ENCODE results near the gene EXOC4. TPM values are rescaled to one million over a fixed set of nuclear protein-coding genes. Genes with fewer than 3 reads are reported as not detected.

Gene EXOC4
- total RNA-seq, 4 donors from 2014 or later, result 30.7 to 62.4 (median 40.4) TPM

DNA sequence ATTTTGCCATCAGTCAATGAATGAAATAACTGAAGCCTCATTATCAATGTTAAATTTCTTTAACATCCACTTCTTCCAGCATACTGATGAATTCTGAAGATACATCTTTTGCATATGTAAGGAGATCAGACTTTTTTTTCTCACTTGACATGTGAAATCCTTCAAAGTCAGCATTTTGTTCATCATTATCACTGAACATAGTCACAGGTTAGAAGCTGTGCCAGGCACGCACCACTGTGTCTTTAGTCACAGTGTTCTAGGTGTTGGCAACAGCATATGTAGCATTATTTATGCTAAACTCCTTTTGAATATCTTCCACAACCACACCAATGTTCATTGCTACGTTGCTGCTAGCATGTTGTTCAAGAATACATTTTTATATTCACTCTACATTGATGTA lies 450.1 kb downstream of the EXOC4 start:
- Histone ChIP-seq H3K4me1 (no peaks in the 10 kb centered on the region), H3K4me3 (no peak overlapping the region), H3K27me3 (no peaks in the 10 kb centered on the region), H3K36me3 (no peaks in the 10 kb centered on the region), H3K9me3 (no peaks in the 10 kb centered on the region), H3K27ac (no peak overlapping the region)
- intact Hi-C loops (cut with DNase I), result no loop called here
- WGBS, 2 donors, result 73 to 74% methylated on average over 2 of the region's 2 CpGs
- TF ChIP-seq, protein P1, sequence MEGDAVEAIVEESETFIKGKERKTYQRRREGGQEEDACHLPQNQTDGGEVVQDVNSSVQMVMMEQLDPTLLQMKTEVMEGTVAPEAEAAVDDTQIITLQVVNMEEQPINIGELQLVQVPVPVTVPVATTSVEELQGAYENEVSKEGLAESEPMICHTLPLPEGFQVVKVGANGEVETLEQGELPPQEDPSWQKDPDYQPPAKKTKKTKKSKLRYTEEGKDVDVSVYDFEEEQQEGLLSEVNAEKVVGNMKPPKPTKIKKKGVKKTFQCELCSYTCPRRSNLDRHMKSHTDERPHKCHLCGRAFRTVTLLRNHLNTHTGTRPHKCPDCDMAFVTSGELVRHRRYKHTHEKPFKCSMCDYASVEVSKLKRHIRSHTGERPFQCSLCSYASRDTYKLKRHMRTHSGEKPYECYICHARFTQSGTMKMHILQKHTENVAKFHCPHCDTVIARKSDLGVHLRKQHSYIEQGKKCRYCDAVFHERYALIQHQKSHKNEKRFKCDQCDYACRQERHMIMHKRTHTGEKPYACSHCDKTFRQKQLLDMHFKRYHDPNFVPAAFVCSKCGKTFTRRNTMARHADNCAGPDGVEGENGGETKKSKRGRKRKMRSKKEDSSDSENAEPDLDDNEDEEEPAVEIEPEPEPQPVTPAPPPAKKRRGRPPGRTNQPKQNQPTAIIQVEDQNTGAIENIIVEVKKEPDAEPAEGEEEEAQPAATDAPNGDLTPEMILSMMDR (IDR thresholded peaks at IDR 0.05), result no peak
- TF ChIP-seq POLR2A (IDR thresholded peaks at IDR 0.05), result no peak
- DNase-seq, result no peak

DNA sequence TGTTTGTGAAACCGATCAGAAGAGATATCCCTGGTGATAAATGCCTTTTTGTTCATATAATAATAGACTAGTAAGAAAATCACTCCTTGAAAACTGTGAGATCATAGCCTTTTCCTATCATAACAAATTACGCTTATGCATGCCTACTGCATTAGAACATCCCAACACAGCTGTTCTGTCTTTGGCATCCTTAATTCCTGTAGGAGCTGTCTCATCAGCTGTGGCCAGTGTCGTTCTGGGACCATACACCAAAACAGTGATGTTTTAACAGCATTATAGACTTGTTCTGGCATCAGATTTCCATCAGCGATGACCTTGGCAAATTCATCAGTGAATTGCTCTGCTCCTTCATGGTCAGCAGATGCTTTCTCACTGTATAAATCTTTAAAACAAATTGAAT lies 450.7 kb downstream of the EXOC4 start:
- no peak for TF ChIP-seq POLR2A (IDR thresholded peaks at IDR 0.05)
- TF ChIP-seq, protein P1 (IDR thresholded peaks at IDR 0.05), result no peak
- Histone ChIP-seq H3K9me3 (no peaks in the 10 kb centered on the region), H3K27ac (no peak overlapping the region), H3K4me3 (no peak overlapping the region), H3K27me3 (no peaks in the 10 kb centered on the region), H3K4me1 (no peaks in the 10 kb centered on the region), H3K36me3 (no peaks in the 10 kb centered on the region)
- no peak for DNase-seq
- intact Hi-C loops (cut with DNase I), result no loop called here
- WGBS, 2 donors, result 75 to 82% methylated on average over 4 of the region's 4 CpGs

DNA sequence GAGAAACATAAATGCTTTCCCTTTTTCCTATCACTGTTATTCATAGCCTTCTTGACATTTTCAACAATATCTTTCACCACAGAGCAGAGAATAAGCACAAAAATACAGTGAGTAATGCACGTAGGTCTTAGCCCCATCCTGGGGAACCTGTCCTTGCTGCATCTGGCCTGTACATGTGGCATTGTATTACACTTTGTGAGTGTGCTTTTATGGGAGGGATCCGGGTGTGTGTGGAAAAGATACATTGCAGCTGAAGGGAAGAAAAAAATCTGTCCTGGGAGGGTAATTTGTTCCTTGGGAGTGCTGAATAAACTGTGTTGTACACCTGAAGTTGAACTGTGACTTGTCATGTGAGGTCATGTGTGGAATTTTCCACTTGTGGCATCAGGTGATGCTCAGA lies 451.6 kb downstream of the EXOC4 start:
- no peak for DNase-seq
- no peaks in the 10 kb centered on the region for H3K4me1 ChIP-seq
- intact Hi-C loops (cut with DNase I), result no loop called here
- no peak overlapping the region for H3K4me3 ChIP-seq
- no peaks in the 10 kb centered on the region for H3K27me3 ChIP-seq
- TF ChIP-seq POLR2A (IDR thresholded peaks at IDR 0.05), result no peak
- TF ChIP-seq, protein P1 (IDR thresholded peaks at IDR 0.05), result no peak
- 72 to 84% methylated on average over 2 of the region's 2 CpGs for WGBS, 2 donors
- H3K9me3 ChIP-seq, result no peaks in the 10 kb centered on the region
- no peaks in the 10 kb centered on the region for H3K36me3 ChIP-seq
- no peak overlapping the region for H3K27ac ChIP-seq

DNA sequence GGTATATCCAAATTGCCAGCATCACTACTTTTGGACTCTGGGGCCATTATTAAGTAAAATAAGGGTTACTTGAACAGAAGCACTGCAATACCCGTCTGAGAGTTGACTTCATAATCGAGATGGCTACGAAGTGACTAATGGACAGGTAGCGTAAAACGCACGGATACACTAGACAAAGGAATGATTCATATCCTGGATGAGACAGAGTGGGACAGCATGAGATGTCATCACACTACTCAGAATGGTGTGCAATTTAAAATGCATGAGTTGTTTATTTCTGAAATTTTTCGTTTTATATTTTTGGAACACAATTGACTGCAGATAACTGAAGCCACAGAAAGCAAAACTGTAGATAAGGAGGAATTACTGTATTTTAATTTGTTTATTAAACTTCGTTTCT lies 452.7 kb downstream of the EXOC4 start:
- no peaks in the 10 kb centered on the region for H3K27me3 ChIP-seq
- DNase-seq, result no peak
- TF ChIP-seq, protein P1 (IDR thresholded peaks at IDR 0.05), result no peak
- no peak for TF ChIP-seq POLR2A (IDR thresholded peaks at IDR 0.05)
- no peaks in the 10 kb centered on the region for H3K36me3 ChIP-seq
- H3K4me3 ChIP-seq, result no peak overlapping the region
- intact Hi-C loops (cut with DNase I), result no loop called here
- H3K4me1 ChIP-seq, result no peaks in the 10 kb centered on the region
- WGBS, 2 donors, result 43 to 54% methylated on average over 8 of the region's 8 CpGs
- no peak overlapping the region for H3K27ac ChIP-seq
- no peaks in the 10 kb centered on the region for H3K9me3 ChIP-seq

DNA sequence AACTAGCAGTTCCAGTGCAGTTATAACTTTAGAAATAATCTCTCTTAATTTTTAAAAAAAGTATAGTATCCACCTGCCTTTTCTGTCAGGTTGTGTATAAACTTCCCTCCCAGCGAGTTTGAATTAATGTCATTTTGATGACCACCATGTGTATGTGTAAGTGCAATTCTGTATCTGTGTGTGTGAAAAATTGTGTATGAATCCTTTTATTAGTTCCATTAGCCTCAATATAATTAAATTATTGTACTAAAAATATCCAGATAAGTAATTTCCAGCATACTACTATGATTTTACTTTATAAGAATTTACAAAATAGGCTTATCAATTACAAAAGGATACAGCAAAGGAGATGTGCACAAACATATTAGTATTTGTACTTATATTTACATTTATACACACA lies 453.1 kb downstream of the EXOC4 start:
- WGBS, 2 donors, result 88 to 100% methylated on average over 1 of the region's 1 CpG
- H3K36me3 ChIP-seq, result no peaks in the 10 kb centered on the region
- no peak overlapping the region for H3K27ac ChIP-seq
- no peak for DNase-seq
- no peaks in the 10 kb centered on the region for H3K27me3 ChIP-seq
- intact Hi-C loops (cut with DNase I), result no loop called here
- H3K4me3 ChIP-seq, result no peak overlapping the region
- H3K4me1 ChIP-seq, result no peaks in the 10 kb centered on the region
- TF ChIP-seq, protein P1 (IDR thresholded peaks at IDR 0.05), result no peak
- TF ChIP-seq POLR2A (IDR thresholded peaks at IDR 0.05), result no peak
- no peaks in the 10 kb centered on the region for H3K9me3 ChIP-seq
